ENCODE results near the gene SREK1IP1.
"Not testable (repeated sequence)": the region's sequence is repeated elsewhere in the genome, so short reads cannot be mapped to it uniquely, and the experiment has no call there.

The SREK1IP1 gene

GRCh38 chr5:64765804-64766504 is 2.5 kb downstream of the SREK1IP1 start:
- no peak overlapping the region for H3K4me3 ChIP-seq (ENCODE audit: low read depth, low read length)

- no peak overlapping the region for H3K4me3 ChIP-seq (ENCODE audit: low read depth, low read length)
Measured at GRCh38 chr5:64763948-64764503, 4.5 kb downstream of the SREK1IP1 start.

DNA sequence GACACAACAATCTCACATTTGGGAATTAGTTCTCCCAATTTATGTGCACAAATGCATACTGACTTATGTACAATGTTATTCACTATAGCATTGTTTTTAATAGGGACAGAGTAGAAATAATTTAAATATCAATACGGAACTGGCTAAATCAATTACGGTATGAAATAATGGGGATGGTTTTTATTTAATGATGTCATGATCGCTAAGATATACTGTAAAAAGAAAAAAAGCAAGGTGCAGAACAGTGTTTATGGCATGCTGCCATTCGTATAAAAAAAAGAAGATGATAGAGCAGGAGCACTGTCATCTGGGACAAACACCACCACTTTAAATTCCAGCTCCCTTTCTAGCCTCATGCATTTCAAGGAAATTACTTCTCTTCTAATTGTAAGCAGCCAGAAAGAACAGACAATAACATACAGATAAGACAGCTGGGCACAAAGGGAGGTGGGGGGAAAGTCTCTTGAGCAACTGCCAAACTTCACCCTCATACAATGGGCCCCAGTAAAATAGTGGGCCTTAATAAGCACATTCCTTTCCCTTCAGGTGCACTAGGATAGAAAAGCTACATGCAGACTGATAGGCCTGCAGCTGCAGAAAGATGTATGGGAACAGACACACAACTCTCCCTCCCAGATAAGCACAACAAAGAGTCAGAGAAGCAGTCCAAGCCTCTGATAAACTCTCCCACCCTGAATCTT is 8.4 kb downstream of the SREK1IP1 start:
- no peak overlapping the region for H3K4me3 ChIP-seq (ENCODE audit: low read depth, low read length)

GRCh38 chr5:64758901-64759300 is 9.6 kb downstream of the SREK1IP1 start:
- H3K4me3 ChIP-seq (ENCODE audit: low read depth, low read length), result no peak overlapping the region

- H3K4me3 ChIP-seq (ENCODE audit: low read depth, low read length), result no peak overlapping the region
Measured at GRCh38 chr5:64754066-64754465, 14.4 kb downstream of the SREK1IP1 start.

DNA sequence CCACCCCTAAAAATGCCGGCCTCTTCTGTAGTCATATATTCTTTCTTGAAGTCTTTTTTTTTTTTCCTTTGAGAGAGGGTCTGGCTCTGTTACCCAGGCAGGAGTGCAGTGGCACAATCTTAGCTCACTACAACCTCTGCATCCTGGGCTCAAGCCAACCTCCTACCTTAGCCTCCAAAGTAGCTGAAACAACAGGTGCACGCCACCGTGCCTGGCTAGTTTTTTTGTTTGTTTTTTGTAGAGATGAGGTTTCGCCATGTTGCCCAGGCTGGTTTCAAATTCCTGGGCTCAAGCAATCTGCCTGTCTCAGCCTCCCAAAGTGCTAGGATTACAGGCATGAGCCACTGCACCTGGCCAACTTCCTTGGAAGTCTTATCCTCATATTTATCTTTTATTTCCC is 19.1 kb downstream of the SREK1IP1 start:
- H3K4me3 ChIP-seq (ENCODE audit: low read depth, low read length), result no peak overlapping the region

DNA sequence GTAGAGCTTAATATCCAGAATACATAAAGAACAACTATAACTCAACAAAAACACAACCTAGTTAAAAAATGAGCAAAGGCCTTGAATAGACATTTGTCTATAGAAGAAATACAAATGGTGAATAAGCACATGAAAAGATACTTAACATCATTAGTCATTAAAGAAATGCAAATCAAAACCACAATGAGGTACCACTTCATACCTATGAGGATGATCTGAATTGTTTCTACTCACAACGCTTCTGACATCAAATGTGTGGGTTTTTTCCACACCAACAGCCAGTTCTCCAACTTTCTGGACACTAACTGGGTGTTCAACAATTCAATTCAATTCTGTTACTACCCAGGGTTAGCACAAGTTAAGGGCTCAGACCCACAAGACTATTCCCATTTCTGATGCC is 22.0 kb downstream of the SREK1IP1 start:
- H3K4me3 ChIP-seq (ENCODE audit: low read depth, low read length), result no peak overlapping the region

- no peak overlapping the region for H3K4me3 ChIP-seq (ENCODE audit: low read depth, low read length)
Measured at GRCh38 chr5:64744914-64745313, 23.6 kb downstream of the SREK1IP1 start.

GRCh38 chr5:64742821-64743220 is 25.7 kb downstream of the SREK1IP1 start:
- no peak overlapping the region for H3K4me3 ChIP-seq (ENCODE audit: low read depth, low read length)

GRCh38 chr5:64742411-64742810 is 26.1 kb downstream of the SREK1IP1 start:
- H3K4me3 ChIP-seq (ENCODE audit: low read depth, low read length), result no peak overlapping the region

DNA sequence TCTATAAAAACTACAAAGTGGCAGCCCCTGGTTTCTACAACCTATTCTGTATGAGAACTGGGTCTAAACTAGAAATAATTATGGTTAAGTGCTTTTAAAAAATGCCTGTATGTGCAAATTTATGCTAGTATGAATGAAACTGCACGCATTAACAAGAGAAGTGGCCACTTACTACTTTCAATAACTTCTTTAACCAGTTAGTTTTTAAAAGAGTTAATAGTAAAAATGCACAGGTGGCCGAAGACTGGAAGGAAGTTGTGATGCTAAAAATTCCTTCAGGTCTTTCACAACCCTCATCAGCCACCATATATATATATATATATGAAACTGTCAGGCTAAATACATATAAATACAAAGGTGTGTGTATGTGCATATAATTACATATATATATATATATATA is 41.3 kb downstream of the SREK1IP1 start:
- H3K4me3 ChIP-seq (ENCODE audit: low read depth, low read length), result no peak overlapping the region

GRCh38 chr5:64722588-64722987 is 45.9 kb downstream of the SREK1IP1 start:
- H3K4me3 ChIP-seq (ENCODE audit: low read depth, low read length), result no peak overlapping the region

DNA sequence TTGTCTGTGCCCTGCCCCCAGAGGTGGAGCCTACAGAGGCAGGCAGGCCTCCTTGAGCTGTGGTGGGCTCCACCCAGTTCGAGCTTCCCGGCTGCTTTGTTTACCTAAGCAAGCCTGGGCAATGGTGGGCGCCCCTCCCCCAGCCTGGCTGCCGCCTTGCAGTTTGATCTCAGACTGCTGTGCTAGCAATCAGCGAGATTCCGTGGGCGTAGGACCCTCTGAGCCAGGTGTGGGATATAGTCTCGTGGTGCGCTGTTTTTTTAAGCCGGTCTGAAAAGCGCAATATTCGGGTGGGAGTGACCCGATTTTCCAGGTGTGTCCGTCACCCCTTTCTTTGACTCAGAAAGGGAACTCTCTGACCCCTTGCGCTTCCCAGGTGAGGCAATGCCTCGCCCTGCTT is 54.0 kb downstream of the SREK1IP1 start:
- H3K4me3 ChIP-seq (ENCODE audit: low read depth, low read length), result not testable (repeated sequence)

DNA sequence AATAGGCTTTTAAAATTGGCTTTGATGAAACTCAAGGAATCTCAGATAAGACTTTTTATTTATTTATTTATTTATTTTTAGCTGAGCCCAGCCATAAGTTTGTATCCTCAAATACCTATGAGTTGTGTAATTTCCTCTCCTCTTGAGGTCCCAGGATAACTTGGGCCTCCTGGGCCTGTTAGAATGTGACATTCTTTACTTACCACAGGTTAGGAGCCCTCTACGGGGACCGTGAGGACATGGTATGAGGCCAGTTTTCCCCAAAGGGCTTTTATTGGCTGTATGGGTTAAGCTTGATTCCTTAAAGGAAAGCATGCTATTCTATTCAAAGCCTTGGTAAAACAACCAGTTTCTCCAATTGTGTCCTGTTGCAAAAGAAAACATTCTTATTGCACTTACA is 61.3 kb downstream of the SREK1IP1 start:
- H3K4me3 ChIP-seq (ENCODE audit: low read depth, low read length), result no peak overlapping the region

- not testable (repeated sequence) for H3K4me3 ChIP-seq (ENCODE audit: low read depth, low read length)
Measured at GRCh38 chr5:64706074-64706473, 62.4 kb downstream of the SREK1IP1 start.

- no peak overlapping the region for H3K4me3 ChIP-seq (ENCODE audit: low read depth, low read length)
Measured at GRCh38 chr5:64700765-64701164, 67.7 kb downstream of the SREK1IP1 start.

DNA sequence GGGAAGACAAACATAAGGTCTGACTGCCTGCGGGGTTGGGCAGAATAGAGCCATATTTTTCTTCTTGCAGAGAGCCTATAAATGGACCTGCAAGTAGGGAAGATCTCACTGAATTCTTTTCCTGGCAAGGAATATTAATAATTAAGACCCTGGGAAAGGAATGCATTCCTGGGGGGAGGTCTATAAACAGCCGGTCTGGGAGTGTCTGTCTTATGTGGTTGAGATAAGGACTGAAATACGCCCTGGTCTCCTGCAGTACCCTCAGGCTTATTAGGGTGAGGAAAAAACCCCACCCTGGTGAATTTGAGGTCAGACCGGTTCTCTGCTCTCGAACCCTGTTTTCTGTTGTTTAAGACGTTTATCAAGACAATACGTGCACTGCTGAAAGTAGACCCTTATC is 72.1 kb downstream of the SREK1IP1 start:
- not testable (repeated sequence) for H3K4me3 ChIP-seq (ENCODE audit: low read depth, low read length)

- no peak overlapping the region for H3K4me3 ChIP-seq (ENCODE audit: low read depth, low read length)
Measured at GRCh38 chr5:64693636-64694035, 74.9 kb downstream of the SREK1IP1 start.

DNA sequence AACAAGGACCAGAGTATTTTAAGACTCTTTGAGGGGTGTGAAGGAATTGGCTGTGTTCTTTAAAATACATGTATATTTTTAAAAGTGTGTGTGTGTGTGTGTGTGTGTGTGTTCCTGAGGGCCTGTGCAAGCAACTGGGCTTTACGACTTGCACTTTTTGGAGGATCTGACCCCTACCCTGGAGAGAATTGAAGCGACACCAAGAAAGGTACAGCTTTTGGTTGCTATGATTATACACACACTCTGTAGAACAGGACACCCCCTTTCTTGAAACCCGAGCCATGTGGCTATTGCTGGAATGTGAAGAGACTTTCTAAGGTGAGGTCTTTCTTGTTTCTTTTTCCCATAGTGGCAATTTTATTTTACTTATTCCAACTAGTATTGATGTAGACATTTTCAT is 77.2 kb downstream of the SREK1IP1 start:
- peak overlapping the region; percentile 51 for H3K4me3 ChIP-seq (ENCODE audit: low read depth, low read length)

- peak within 1 kb of the TSS; percentile 51 for H3K4me3 ChIP-seq (ENCODE audit: low read depth, low read length)
Measured at GRCh38 chr5:64690417-64691151, 77.9 kb downstream of the SREK1IP1 start, which contains the start of gene SHISAL2B. Gene SHISAL2B (plus strand): TSS chr5:64690503. CDS start chr5:64690624, 121 bp downstream.

DNA sequence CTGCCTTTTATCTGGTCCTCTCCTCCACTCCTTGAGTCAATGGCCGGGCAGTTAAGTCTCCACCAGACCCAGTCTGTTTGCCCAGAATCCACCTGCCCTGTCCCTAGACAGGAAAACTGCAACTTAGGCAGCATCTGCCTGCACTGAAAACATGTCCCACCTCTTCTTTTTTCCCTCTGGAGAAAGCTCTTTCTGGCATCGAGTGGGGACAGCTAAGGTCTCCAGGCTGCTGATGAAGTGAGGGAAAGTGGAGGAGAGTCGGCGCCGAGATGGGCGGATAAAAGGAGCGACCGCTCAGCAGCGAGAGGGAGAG is 78.4 kb downstream of the SREK1IP1 start:
- peak overlapping the region; percentile 51 for H3K4me3 ChIP-seq (ENCODE audit: low read depth, low read length)

DNA sequence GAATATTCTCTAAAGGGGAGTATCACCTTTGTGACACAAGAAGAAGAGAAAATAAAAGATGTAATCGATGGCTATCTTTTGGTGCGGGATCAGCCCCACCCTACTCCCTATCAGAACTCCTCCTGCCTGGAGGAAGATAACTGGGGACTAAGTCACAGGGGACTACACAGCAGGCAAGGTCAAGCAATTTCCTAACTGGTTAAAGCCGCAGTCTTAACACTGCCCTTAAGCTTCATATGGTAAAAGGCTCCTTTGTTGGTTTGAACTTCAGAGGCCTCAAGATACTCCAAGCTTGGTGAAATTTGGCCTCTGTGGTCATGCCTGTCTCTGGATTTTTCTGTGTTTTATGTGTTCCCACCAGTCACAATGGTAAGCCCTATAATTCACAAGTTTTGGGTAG is 79.5 kb downstream of the SREK1IP1 start:
- H3K4me3 ChIP-seq (ENCODE audit: low read depth, low read length), result no peak overlapping the region
